Measurements from ENCODE around the gene GYG1.

Gene GYG1

GRCh38 chr3:149044339-149045083 lies 53.2 kb downstream of the GYG1 start:
- DNase-seq, result no peak
- Histone ChIP-seq H3K36me3 (replicated peaks) (peaks cover 13% of the 10 kb centered on the region), H3K27me3 (replicated peaks) (no peaks in the 10 kb centered on the region), H3K27ac (no peak overlapping the region), H3K4me3 (ENCODE audit: low read depth, low read length) (no peak overlapping the region)
- in situ Hi-C loops (cut with HindIII; ENCODE audit: low pct_ligation_motif_present, low sequenced_read_pairs), result no loop called here
- no peak for TF ChIP-seq CTCF (IDR thresholded peaks at IDR 0.05; ENCODE audit: low read depth, low read length, missing control alignments)

DNA sequence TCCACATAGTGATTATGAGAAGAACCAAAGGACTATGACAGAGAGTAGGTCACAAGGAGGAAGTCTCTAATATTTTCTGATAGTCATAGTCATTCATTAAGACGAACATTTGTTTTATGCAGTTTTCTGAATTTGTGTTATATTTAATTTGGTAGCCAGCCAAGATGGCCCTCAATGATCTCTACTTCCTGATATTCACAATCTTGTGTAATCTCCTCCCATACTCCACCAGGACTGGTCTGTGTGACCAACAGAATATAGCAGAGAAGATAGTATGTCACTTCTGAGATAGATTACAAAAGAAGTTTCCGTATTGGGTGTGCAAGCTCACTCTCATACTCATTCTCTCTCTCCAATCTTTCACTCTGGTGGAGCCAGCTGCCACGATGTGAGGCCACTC lies 64.2 kb downstream of the GYG1 start:
- Histone ChIP-seq H3K4me3 (ENCODE audit: low read depth, low read length) (no peak overlapping the region), H3K27me3 (replicated peaks) (no peaks in the 10 kb centered on the region), H3K27ac (no peak overlapping the region), H3K36me3 (replicated peaks) (peaks cover 24% of the 10 kb centered on the region)
- in situ Hi-C loops (cut with HindIII; ENCODE audit: low pct_ligation_motif_present, low sequenced_read_pairs), result no loop called here
- TF ChIP-seq CTCF (IDR thresholded peaks at IDR 0.05; ENCODE audit: low read depth, low read length, missing control alignments), result no peak
- DNase-seq, result no peak

DNA sequence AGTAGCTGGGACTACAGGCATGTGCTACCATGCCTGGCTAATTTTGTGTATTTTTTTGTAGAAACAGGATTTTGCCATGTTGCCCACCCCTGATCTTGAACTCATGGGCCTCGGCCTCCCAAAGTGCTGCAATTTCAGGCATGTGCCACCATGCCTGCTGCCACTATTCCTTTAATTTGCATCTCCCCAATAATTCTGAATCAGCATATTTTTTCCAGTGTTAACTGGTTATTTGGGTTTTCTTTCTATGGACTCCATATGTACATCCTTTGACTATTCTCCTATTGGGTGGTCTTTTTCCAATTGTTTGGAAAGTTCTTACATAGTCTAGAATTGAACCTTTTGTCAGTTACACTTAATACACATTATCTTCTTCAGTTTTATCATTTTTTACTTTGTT lies 66.9 kb downstream of the GYG1 start:
- Histone ChIP-seq H3K4me3 (ENCODE audit: low read depth, low read length) (no peak overlapping the region), H3K27ac (no peak overlapping the region)

GRCh38 chr3:149058602-149059001 lies 67.3 kb downstream of the GYG1 start:
- Histone ChIP-seq H3K27me3 (replicated peaks) (no peaks in the 10 kb centered on the region), H3K27ac (no peak overlapping the region), H3K36me3 (replicated peaks) (peaks cover 15% of the 10 kb centered on the region), H3K4me3 (ENCODE audit: low read depth, low read length) (no peak overlapping the region)
- in situ Hi-C loops (cut with HindIII; ENCODE audit: low pct_ligation_motif_present, low sequenced_read_pairs), result no loop called here
- no peak for TF ChIP-seq CTCF (IDR thresholded peaks at IDR 0.05; ENCODE audit: low read depth, low read length, missing control alignments)
- no peak for DNase-seq

More for the DNA sequence above, 66.9 kb downstream of the GYG1 start:
- no peak for DNase-seq
- in situ Hi-C loops (cut with HindIII; ENCODE audit: low pct_ligation_motif_present, low sequenced_read_pairs), result no loop called here
- no peak for TF ChIP-seq CTCF (IDR thresholded peaks at IDR 0.05; ENCODE audit: low read depth, low read length, missing control alignments)
- Histone ChIP-seq H3K27me3 (replicated peaks) (no peaks in the 10 kb centered on the region), H3K36me3 (replicated peaks) (peaks cover 17% of the 10 kb centered on the region)

DNA sequence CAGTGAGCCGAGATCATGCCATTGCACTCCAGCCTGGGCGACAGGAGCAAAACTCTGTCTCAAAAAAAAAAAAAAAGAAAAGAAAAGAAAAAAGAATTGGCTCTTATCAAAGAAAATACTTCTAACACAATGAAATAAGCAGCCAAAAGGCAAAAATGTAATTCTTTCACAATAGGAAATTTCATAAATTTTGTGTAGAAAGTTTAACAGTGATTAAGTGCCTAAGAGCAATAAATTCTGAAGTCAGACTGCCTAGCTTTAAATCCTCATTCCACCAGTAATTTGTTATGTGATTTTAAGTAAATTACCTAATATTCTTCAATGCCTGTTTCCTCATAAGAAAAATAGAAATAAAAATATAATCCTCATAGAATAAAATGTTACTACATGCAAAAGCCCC lies 70.4 kb downstream of the GYG1 start:
- in situ Hi-C loops (cut with HindIII; ENCODE audit: low pct_ligation_motif_present, low sequenced_read_pairs), result no loop called here
- Histone ChIP-seq H3K4me3 (ENCODE audit: low read depth, low read length) (no peak overlapping the region), H3K27ac (no peak overlapping the region), H3K36me3 (replicated peaks) (peaks cover 4% of the 10 kb centered on the region), H3K27me3 (replicated peaks) (no peaks in the 10 kb centered on the region)
- no peak for TF ChIP-seq CTCF (IDR thresholded peaks at IDR 0.05; ENCODE audit: low read depth, low read length, missing control alignments)
- no peak for DNase-seq

DNA sequence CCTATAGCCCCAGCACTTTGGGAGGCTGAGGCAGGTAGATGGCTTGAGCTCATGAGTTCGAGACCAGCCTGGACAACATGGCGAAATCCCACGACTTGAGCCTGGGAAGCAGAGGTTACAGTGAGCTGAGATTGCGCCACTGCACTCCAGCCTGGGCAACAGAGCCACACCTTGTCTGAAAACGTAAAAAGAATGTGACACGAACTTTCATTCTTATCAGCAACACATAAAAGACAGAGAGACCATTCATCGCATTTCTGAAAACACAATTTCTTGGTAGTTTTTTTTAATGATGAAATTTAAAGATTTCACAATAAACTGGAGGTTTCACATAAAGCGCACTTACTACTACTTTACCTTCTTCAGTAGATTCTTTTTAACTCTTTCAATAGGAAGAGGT lies 76.5 kb downstream of the GYG1 start:
- DNase-seq, result no peak
- Histone ChIP-seq H3K27me3 (replicated peaks) (no peaks in the 10 kb centered on the region), H3K4me3 (ENCODE audit: low read depth, low read length) (no peak overlapping the region), H3K36me3 (replicated peaks) (peaks cover 9% of the 10 kb centered on the region), H3K27ac (no peak overlapping the region)
- TF ChIP-seq CTCF (IDR thresholded peaks at IDR 0.05; ENCODE audit: low read depth, low read length, missing control alignments), result no peak
- in situ Hi-C loops (cut with HindIII; ENCODE audit: low pct_ligation_motif_present, low sequenced_read_pairs), result no loop called here

Measured in brain microvascular endothelial cell (primary cell).